Esophagus squamous epithelium (tissue), 4 donors: Measurements from ENCODE around the gene RASAL2.

Experiments
- POLR2A ChIP-seq, 4 donors: fragments of 450-650 bp; IDR thresholded peaks; one replicate each; pipeline ENCODE4 v1.6.1; 2017; ENCODE audit warnings: antibody characterized with exemption in 4 of 4, mild to moderate bottlenecking in 4 of 4, moderate library complexity in 3 of 4
- TF ChIP-seq, protein P1 (sequence below), 6 experiments: fragments of 450-650 bp in 4 of 6; fragments of 200-600 bp in 2 of 6; sonication (generic) in 2 of 6; IDR thresholded peaks; one replicate each; pipeline ENCODE4 v1.5.1; 2016 to 2019; ENCODE audit warnings: antibody characterized with exemption in 6 of 6, mild to moderate bottlenecking in 4 of 6, moderate library complexity in 4 of 6

DNA sequence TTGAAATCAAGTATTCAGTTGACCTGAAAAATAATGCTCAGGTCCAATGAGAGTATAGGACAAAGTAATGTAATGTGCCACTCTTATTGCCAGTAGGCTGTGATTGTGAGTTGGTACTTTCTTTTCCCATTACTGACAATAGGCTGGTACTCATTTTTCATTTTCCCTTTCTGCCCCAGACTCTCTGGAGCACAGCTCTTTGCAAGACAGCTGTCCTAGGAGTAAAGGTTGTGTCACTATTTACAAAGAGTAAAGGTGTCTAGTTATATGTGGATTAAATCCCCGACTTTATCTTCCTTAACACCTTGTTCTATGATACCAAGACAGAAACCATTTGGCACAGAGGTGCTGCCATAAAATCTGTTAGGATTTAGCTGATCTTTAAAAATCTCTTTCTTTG lies 32.3 kb upstream of the RASAL2 start:
- TF ChIP-seq, protein P1, sequence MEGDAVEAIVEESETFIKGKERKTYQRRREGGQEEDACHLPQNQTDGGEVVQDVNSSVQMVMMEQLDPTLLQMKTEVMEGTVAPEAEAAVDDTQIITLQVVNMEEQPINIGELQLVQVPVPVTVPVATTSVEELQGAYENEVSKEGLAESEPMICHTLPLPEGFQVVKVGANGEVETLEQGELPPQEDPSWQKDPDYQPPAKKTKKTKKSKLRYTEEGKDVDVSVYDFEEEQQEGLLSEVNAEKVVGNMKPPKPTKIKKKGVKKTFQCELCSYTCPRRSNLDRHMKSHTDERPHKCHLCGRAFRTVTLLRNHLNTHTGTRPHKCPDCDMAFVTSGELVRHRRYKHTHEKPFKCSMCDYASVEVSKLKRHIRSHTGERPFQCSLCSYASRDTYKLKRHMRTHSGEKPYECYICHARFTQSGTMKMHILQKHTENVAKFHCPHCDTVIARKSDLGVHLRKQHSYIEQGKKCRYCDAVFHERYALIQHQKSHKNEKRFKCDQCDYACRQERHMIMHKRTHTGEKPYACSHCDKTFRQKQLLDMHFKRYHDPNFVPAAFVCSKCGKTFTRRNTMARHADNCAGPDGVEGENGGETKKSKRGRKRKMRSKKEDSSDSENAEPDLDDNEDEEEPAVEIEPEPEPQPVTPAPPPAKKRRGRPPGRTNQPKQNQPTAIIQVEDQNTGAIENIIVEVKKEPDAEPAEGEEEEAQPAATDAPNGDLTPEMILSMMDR (IDR thresholded peaks at IDR 0.05), result no peak
- TF ChIP-seq POLR2A (IDR thresholded peaks at IDR 0.05), result no peak
